Left ventricle myocardium inferior (tissue), 1 donor: ENCODE data around the gene STIM1. TPM values are rescaled to one million over a fixed set of nuclear protein-coding genes. Genes with fewer than 3 reads are reported as not detected.

ENCODE experiments used
- DNase-seq: peaks from one replicate; pipeline ENCODE4 v3.0.0-alpha.2; 2020
- H3K27ac ChIP-seq: fragments of 200-600 bp; replicated peaks from 2 replicates; pipeline ENCODE4 v1.8.0; 2021
- H3K27me3 ChIP-seq: fragments of 200-600 bp; 2 replicates; pipeline ENCODE4 v1.8.0; 2021; ENCODE audit warnings: low read depth
- H3K36me3 ChIP-seq: fragments of 200-600 bp; 2 replicates; pipeline ENCODE4 v1.8.0; 2021
- H3K4me1 ChIP-seq: fragments of 200-600 bp; 2 replicates; pipeline ENCODE4 v1.8.0; 2021
- H3K4me3 ChIP-seq: fragments of 200-600 bp; 2 replicates; pipeline ENCODE4 v1.8.0; 2021; ENCODE audit warnings: mild to moderate bottlenecking, moderate library complexity
- H3K9me3 ChIP-seq: fragments of 200-600 bp; replicated peaks from 2 replicates; pipeline ENCODE4 v1.8.0; 2021
- CTCF ChIP-seq: fragments of 200-600 bp; IDR thresholded peaks from 2 replicates; pipeline ENCODE4 v1.8.0; 2021; ENCODE audit warnings: antibody characterized with exemption, mild to moderate bottlenecking, borderline replicate concordance
- intact Hi-C: fragments of 100-400 bp; cut with micrococcal nuclease; formaldehyde crosslinking; loops from one replicate; pipeline ENCODE4 v1.11.0; 2022
- total RNA-seq: library from RNA; stranded (reverse); fragmentation: NEBNext Ultra II Directional; extraction: Animal tissue kit (Norgen Biotek cat#: 25700); gene quantifications from one replicate; pipeline ENCODE4 v1.2.1, GENCODE V29; 2021
- donor health status: DM: no; HTN: yes; CAD: no; lungs with severe emphysema.

STIM1 gene
- total RNA-seq, 1 donor from 2014 or later, result 32.0 TPM

- Histone ChIP-seq H3K9me3 (no peaks in the 10 kb centered on the region), H3K27ac (peak overlapping the region; percentile 7), H3K4me1 (peaks cover 77% of the 10 kb centered on the region), H3K4me3 (no peak overlapping the region), H3K36me3 (no peaks in the 10 kb centered on the region), H3K27me3 (peaks cover 15% of the 10 kb centered on the region)
- intact Hi-C loops, result no loop called here
- no peak for TF ChIP-seq CTCF
- no peak for DNase-seq
Measured at GRCh38 chr11:3942160-3942955, 86.9 kb downstream of the STIM1 start.

GRCh38 chr11:3942956-3943497 lies 87.6 kb downstream of the STIM1 start:
- TF ChIP-seq CTCF, result no peak
- intact Hi-C loops, result no loop called here
- Histone ChIP-seq H3K9me3 (no peaks in the 10 kb centered on the region), H3K36me3 (no peaks in the 10 kb centered on the region), H3K27me3 (peaks cover 15% of the 10 kb centered on the region), H3K4me1 (peaks cover 84% of the 10 kb centered on the region), H3K4me3 (no peak overlapping the region), H3K27ac (peak overlapping the region; percentile 7)
- no peak for DNase-seq

DNA sequence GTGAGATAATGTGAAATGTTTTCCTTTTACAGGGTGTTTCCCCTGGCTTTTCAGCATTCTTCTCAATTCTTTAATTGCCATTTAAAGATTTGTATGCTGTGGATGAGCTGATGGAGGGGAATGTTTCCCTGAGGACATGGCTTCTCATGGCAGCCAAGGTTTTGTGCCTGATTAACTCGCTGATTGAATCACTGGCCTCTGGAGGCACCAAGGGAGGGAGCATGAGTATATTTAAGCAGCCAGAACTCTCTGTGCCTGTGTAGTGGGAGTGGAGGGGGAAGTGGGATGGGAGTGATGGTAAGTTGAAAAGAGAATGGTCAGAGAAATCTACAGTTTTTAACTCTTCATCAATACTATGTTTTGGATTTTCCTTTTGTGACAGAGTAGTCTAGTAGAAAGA lies 88.7 kb downstream of the STIM1 start:
- no peak overlapping the region for H3K4me3 ChIP-seq
- peak; percentile 24 for DNase-seq
- intact Hi-C loops, result no loop called here
- H3K27me3 ChIP-seq, result peaks cover 15% of the 10 kb centered on the region
- no peak for TF ChIP-seq CTCF
- H3K27ac ChIP-seq, result peak overlapping the region; percentile 61
- H3K36me3 ChIP-seq, result no peaks in the 10 kb centered on the region
- H3K4me1 ChIP-seq, result peaks cover 90% of the 10 kb centered on the region
- no peaks in the 10 kb centered on the region for H3K9me3 ChIP-seq

- Histone ChIP-seq H3K4me1 (peaks cover 91% of the 10 kb centered on the region), H3K4me3 (no peak overlapping the region), H3K36me3 (no peaks in the 10 kb centered on the region), H3K9me3 (no peaks in the 10 kb centered on the region), H3K27ac (peak overlapping the region; percentile 86), H3K27me3 (peaks cover 6% of the 10 kb centered on the region)
- no peak for DNase-seq
- intact Hi-C loops, result no loop called here
- TF ChIP-seq CTCF, result no peak
Measured at GRCh38 chr11:3946455-3947017, 91.1 kb downstream of the STIM1 start.

- Histone ChIP-seq H3K27ac (peak overlapping the region; percentile 86), H3K36me3 (no peaks in the 10 kb centered on the region), H3K27me3 (peaks cover 6% of the 10 kb centered on the region), H3K4me1 (peaks cover 95% of the 10 kb centered on the region), H3K9me3 (no peaks in the 10 kb centered on the region), H3K4me3 (peak overlapping the region; percentile 23)
- DNase-seq, result no peak
- no peak for TF ChIP-seq CTCF
- intact Hi-C loops, result no loop called here
Measured at GRCh38 chr11:3947061-3947460, 91.6 kb downstream of the STIM1 start.
